HG03196 (cell line): Measurements from ENCODE around the gene F13A1.

Experiments used
- ATAC-seq: cut with Tn5 transposase; IDR thresholded peaks from one replicate; pipeline ENCODE4 v1.9.1; 2021; ENCODE audit not compliant: unreplicated experiment

F13A1 gene

DNA sequence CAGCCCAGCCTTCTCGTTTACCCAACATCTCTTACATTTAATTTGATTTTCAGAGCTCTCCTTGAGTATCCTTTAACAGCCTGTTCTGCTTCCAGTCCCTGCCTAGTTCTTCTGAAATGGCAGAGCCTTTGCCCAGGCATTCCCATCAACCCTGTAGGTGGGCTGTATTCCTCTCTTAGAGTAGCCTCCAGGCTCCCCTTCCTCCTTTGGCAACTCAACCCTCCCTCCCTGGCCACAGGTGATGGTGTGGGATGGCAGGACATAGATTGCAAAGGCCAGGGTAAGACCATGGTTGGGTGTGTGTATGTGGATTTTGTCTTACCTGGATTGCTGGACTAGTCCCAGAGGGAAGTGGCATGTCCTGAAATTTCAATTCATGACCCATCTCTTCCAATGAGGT is 125.4 kb downstream of the F13A1 start:
- no peak for ATAC-seq

DNA sequence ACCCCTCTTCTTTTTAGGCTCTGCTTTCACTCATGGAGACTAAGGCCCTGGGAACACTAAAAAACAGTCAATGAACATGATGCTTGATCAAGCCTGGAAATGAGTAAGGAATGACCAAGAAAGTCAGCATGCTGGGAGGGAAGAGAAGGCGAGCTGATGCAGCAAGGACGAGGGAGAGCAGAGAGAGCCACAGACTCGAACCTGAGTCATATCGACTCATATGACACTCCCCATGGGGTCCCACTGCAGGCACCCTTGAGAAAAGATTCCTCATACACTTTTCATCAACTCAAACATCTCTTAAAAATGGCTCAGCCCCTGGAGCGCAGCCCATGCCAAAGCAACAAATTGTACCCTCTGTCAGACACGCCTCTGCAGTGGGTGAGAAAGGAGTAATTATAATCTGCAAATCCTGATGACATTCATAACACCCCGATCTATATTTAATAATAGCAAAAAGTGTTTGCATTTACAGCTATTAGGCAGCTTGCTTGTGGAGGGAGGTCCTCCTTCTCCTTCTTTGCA is 127.2 kb downstream of the F13A1 start:
- ATAC-seq, result no peak

DNA sequence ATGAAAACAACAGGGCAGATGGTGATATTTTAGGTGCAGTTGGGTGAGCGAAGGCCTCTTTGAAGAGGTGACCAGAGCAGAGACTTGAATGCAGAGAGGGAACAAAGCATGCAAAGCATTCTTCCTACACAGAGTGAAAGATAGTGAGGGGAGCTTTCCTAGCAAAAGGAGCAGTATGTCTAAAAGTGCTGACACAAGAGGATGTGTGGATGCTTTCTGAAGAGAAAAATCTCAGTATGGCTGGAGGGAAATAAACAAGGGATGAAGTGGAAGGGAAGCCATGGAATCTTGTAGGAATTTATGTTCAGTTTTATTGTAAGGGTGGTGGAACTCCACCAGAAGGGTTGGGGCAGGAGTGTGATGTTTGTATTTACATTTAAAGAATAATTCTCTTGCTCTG is 128.6 kb downstream of the F13A1 start:
- ATAC-seq, result no peak

DNA sequence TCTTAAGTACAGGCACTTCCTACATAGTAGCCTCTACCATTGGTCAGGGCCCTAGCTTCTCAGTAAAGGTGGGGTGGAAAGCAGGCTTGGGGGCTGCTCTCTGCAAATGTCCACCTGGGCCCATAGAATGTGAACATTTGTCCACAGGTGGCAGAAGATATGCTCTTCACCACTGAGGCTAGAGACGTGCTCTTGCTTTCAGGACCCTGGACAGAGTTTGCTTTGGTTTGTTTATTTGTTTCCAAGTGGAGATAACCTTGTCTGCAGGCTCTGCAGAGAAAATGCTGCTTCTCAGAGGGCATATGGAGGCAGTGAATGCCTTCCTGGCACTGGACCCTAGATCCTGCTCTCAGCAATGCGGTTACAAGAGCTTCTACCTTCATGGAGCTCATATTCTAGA is 129.0 kb downstream of the F13A1 start:
- no peak for ATAC-seq

DNA sequence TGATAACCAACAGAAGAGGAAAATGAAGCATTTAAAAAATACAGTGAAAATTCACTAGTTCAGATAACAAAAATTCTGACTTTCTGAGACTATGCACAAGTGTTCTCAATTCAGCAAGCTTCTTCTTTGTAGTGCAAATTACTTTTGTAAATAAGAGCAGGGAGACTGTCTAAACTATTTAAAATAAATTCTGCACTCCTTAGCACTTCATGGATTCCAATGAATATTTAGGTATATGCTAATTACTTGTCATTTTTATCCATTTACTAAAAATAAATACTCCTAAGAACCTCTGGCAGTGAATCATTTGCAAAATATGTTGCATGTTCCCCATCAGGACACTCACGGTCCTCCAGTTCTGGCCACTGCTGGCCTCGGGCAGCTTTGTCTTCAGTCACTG is 139.8 kb downstream of the F13A1 start:
- ATAC-seq, result no peak

DNA sequence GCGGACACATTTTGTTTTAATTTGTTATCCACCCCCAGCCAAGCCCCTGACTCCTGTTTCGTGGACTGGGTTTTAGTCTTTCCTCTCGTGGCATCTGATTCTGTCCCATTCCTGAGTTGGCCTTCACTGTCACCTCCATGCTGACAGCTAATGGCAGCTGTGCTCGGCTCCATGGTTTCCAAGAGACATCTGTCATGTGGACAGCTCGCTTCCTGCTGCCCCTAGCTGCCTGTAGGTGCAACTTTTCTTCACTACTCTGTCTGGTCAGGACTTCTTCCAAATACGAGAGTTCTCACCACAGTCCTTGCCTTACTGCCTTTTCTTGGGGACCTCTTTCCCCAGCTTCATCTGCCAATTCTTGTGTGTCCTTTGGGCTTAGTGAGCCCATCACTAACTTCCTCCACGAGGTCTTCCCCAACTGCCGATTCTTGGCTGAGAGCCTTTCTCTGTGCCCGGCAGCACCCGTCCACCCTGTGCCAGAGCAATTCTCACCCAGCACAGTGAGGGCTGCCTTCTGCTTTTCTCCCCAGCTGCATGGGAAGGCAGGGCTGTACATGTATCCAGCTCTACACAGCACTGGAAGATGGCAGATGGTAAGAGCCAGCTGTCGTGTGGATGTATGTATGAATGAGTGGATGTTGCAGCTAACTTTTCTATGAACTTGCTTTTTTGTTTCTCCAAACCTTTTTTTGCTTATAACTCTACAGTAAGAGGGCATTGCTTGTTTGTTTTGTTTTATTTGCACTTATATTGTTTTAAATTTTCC is 140.4 kb downstream of the F13A1 start:
- no peak for ATAC-seq

DNA sequence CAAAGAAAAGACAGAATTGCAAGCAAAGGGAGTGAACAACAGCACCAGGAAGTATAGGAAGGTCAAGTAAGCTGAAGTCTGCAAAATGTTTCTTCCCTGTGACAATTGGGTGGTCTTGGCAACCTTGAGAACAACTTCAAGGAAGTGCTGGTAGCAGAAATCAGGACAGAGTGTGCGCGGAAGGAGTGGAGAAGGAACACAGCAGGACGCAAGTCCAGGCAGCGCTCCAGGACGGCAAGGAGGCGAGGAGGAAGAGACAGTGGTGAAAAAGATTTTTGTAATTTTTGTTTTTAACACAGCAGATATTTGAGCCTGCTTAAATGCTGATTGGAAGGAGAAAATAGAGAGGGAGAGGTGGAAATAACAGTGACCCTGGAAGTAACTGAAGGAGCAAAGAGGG is 141.7 kb downstream of the F13A1 start:
- ATAC-seq, result no peak

DNA sequence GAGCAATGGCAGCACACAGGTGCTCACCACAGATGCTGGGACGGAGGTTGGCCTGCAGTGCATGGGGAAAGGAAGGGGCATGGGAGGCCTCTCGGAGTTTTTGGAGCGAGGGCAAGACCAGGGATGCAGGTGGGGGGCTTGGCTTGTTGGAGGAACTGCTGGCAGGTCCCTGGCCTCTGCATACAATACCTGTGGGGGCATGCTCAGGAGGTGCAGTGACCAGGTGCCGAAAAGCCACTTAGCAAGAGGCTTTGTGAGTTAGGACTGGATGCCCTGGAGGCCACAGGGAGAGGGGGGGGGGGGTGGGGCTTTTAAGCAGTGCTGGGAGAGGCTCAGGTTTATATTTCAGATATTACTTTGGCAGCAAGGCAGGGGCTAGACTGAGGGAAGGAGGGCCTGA is 142.7 kb downstream of the F13A1 start:
- no peak for ATAC-seq

DNA sequence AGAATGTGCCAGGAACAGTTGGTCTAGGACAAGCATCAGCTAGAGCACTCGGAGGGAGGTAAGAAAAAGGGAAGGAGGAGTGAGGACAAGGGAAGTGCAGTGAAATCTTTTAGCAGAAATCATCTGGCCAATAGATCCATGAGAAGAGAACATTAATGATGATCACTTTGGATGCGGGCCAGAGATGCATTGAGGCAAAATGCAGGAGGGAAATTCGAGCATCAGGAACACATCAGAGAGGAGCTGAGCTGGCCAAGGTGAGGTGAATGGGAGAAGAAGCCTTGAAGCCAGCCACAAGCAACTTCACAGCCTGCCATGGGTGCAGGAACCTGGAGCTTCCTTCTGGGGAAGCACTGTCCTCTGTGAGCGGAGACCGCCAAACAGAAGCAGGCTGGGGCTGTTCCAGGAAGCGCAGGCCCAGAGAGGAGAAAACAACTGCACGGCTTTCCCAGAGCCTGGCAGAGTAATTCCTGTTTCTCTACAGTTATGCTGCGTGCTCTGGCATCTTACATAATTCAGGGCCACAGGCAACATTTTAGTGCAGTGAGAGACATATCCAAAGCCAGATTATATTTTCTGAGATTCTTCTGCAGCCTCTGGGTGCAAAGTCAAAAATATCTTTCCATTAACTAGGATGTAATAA is 143.8 kb downstream of the F13A1 start:
- ATAC-seq, result no peak

DNA sequence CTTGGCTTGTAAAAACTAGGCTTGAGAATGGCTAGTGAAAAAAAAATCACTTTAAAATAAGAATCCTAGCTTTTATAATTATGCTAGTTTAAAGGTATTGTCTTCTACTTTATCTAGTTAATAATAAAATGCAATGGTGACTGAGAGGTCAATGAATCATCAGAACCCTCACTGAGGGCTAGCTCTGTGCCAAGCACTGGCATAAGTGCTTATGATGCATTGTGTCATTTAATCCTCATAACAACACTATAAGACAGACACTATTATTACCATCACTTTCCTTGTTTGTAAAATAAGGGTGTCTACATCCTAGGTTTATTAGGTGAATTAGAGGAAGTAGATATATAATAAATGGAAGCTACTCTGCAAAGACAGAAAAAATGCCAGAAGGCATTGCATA is 144.3 kb downstream of the F13A1 start:
- ATAC-seq, result no peak

DNA sequence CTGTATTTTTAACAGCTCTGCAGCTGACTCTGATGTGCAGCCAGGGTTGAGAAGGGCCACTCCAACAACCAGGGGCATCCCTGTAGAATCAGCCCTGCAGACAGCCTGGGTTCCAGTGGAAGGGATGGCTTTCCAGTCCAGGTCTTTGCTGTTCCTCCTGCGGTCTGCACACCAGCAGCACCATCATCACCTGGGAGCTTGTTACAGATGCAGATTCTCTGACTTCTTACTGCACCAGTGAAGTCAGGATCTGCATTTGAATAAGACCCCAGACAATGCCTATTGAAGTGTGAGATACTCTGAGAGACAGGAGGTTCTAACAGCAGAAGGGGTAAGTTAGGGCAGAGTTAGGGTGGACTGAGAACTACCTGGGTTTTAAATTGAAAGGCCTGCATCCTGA is 151.3 kb downstream of the F13A1 start:
- no peak for ATAC-seq

DNA sequence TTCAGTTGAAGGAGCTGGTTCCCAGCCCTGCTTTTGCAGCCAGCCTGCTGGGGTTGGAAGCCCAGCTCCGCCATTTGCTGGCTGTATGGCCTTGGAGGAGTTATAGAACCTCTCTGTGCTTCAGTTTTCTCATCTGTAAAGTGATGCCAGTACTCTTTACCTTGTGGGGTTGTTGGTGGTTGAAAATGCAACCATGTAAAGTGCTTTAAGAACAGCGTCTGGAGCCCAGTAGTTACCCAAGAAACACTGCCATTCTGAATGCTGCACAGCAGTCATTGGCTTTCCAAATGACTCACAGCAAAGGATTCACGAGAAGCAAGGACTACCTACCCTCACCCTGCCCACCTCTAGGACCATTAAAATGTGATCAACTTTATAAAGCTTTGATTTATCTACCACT is 154.4 kb downstream of the F13A1 start:
- no peak for ATAC-seq

DNA sequence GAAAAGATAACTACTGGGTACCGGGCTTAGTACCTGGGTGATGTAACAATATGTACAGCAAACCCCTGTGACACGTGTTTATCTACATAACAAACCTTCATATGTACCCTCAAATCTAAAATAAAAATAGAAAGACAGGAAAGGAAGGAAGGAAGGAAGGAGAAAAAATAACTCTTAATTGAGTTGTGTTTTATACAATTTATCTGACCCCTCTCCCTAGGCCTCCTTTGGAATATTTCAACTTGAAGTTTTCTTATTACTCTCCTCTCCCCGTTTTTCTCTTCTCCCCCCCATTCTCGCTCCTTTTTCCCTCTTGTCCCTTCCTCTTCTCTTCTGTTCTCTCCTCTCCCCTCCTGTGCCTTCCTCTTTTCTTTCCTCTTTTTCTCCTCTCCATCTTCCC is 156.1 kb downstream of the F13A1 start:
- no peak for ATAC-seq

DNA sequence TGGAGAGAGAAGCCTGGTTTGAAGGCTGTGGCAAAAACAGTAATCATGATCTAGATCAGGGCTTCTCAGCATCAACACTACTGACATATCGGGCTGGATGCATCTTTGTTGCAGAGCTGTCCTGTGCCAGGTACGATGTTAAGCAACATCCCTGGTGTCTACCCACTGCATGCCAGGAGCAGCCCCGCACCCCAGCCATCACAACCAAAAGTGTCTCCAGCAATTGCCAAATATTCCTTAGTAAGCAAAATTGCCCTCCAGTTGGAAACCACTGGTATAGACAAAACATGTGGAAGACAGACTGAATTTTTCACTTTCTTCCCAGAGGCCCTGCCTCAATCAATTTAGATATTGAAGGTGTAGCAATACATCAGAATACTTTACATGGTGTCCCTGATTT is 166.1 kb downstream of the F13A1 start:
- no peak for ATAC-seq

DNA sequence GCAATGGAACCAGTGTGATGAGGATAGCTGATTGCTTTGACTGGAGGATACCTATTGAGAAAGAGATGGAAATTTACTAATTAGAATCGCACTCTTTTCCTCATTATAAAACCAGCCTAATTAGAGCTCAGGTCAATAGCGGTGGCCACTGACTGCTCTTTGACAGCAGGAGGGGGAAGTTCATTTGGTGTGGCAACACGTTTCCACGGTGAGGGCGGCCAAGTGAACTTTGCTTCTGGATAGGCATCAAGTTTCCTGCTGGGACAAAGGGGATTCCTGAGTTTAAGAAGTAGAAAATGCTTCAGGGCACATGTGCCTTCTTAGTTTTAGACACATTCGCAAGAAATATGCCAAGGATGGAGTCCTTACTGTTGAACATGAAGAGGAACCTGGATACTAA is 168.4 kb downstream of the F13A1 start:
- no peak for ATAC-seq

DNA sequence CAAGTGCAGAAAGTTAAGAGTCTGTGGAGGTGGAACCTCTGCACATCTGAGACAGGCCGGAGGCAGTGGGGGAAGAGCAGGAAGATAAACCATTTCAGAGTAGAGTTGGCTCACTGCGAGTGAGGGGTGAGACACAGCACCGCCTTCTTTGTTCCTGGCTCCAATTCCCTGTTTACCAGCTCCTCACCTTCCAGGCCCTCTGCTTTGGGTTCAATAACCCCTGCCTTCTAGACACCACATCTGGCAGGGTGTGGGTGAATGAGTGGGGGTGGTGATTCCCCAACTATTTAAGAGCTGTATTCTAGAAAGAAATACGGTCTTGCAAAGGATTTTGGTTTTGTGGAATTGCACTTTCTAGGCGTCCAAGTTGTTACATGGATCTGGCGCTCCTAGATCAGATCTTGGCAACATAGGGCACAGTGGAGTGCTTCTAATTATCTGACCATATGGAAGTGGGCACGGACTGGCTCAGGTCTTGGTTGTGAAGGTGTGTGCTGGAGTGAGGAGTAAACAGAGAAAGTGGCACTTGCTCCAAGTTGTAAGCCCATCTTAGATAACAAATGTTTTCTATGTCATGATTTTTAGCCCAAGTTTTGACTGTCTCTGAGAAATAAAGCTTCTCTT is 172.2 kb downstream of the F13A1 start:
- ATAC-seq, result no peak

DNA sequence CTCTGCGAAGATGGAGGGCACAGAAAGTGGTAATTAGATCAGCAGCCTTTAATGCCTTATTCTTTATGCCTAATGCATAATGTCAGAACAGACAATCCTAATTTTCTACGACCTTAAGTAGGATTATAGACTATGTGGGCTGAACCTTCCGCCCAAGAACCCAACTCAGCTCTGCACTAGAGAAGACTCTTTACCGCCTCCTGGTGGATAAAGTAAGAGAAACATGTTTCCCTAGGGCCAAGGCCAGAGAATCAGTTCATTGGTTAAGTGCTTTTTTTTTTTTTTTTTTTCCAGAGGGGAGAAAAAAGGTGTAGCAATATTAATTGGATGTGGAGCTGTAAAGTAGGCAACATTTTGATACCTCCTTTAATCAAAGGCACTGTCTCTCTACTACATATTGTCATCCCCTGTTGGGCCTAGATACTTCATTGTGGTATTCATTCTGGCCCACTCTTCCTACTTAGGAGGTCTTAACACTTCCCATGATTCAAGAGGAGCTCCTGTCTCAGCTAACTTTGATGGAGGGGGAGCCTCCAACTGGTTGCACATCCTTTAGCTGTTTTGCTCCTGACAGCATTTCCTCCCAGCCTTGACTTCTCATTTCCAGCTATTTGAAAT is 188.9 kb downstream of the F13A1 start:
- no peak for ATAC-seq

DNA sequence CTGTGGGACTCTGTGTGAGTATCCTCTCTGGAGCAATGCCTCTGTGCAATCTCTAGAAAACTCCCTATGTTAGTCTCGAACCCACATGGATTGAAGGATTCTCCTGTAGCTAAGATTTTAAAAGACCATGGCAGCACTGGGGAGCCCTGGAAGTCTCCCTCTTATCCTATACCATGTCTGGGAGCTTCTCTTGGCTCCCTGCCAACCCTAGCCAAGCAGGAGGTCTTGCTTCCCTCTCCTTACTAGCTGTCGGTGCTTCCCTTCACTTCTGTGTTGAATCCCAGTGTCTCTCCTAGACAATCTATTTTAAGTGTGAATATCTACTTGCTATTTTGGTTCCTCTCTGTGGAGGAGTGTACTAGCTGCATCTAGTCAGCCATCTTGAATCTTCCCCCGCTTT is 195.0 kb downstream of the F13A1 start:
- no peak for ATAC-seq

DNA sequence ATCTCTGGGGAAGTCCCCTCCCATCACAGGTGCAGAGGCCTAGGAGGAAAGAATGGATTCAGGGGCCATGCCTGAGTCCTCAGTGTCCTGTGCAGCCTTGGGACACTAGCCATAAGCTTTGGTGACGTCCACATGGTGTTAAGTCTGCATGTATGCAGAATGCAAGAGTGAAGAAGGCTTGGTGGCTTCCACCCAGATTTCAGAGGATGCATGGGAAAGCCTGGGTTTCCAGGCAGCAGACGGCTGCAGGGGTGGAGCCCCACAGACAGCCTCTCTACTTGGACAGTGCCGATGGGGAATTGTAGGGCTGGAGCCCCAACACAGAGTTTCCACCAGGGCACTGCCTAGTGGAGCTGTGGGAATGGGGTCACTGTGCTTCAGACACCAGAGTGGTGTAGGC is 196.7 kb downstream of the F13A1 start:
- no peak for ATAC-seq

DNA sequence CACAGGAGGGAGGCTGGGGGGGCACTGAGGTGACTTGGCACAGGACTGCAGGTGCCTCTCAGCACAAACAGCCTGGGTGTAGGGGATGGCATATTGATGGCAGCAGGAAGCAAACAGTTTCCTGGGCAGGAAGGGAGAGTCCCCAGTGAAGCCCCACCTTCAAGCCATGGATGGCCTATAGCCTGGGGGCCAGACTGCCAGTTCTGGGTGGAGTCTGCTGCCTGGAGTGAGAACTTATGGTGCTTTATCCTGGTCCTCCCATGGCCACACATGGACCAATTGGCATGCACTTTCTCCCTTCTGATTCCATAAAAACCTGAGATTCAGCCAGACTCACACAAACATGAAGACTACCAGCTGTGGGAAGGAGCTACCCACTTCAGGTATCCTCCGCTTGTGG is 198.5 kb downstream of the F13A1 start:
- no peak for ATAC-seq

DNA sequence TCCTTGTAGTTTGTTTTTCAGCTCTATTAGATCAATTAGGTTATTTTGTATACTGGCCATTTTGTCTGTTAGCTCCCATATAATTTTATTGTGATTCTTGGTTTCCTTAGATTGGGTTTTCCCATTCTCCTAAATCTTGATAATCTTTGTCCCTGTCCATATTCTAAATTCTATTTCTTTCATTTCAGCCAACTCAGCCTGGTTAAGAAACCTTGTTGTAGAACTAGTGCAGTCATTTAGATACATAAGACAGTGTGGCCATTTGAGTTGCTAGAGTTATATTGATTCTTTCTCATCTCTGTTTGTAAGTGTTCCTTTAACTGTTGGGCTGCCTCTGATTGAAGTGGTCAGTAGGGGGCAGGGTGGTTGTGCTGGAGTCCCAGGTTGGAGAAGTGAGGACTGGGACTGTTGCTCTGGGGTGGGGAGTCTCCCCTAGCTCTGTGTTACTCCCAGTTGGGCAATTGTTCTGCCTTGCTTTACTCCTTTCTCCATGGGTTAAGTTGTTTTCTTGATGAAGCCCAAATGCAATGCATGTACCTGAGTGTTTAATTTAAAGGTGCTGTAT is 214.9 kb downstream of the F13A1 start:
- no peak for ATAC-seq
